ENCODE measurements around the gene FOXD4. TPM values are rescaled to one million over a fixed set of nuclear protein-coding genes. Genes with fewer than 3 reads are reported as not detected.
"Not testable (repeated sequence)": the region's sequence is repeated elsewhere in the genome, so short reads cannot be mapped to it uniquely, and the experiment has no call there.

Gene FOXD4
- polyA plus RNA-seq, 1 experiment, result 0.17 TPM

DNA sequence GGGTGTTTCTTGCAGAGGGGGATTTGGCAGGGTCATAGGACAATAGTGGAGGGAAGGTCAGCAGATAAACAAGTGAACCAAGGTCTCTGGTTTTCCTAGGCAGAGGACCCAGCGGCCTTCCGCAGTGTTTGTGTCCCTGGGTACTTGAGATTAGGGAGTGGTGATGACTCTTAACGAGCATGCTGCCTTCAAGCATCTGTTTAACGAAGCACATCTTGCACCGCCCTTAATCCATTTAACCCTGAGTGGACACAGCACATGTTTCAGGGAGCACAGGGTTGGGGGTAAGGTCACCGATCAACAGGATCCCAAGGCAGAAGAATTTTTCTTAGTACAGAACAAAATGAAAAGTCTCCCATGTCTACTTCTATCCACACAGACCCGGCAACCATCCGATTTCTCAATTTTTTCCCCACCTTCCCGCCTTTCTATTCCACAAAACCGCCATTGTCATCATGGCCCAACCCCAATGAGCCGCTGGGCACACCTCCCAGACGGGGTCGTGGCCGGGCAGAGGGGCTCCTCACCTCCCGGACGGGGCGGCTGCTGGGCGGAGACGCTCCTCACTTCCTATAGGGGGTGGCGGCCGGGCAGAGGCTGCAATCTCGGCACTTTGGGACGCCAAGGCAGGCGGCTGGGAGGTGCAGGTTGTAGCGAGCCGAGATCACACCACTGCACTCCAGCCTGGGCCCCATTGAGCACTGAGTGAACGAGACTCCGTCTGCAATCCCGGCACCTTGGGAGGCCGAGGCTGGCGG is 35.1 kb downstream of the FOXD4 start:
- DNase-seq (ENCODE audit: low read depth); POLR2A ChIA-PET; H3K4me3 ChIP-seq (ENCODE audit: low read depth, low read length); H3K27me3 ChIP-seq (ENCODE audit: control insufficient read depth, insufficient read depth, low read length); CTCF ChIA-PET; H3K36me3 ChIP-seq (ENCODE audit: control insufficient read depth, insufficient read depth, low read length): not testable (repeated sequence)

DNA sequence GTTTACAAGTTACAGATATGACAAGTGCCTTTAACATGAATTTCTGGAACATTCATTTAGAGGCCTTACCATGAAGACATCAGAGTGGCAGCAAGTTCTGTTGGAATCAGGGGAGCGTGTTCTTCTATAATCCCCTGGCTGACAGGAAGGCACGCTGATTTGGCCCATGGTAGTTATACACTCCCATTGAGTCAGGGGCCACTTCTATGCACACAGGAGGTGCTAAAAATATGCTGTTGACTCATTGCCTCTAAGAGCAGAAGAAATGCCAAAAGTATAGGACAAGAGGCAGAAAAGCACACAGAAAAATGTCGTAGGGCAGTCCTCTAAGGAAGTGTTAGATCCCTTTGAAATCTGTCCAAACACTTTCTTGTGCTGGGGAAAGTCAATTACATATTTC is 39.9 kb downstream of the FOXD4 start:
- POLR2A ChIA-PET; CTCF ChIA-PET; DNase-seq (ENCODE audit: low read depth); H3K27me3 ChIP-seq (ENCODE audit: control insufficient read depth, insufficient read depth, low read length); H3K36me3 ChIP-seq (ENCODE audit: control insufficient read depth, insufficient read depth, low read length); H3K4me3 ChIP-seq (ENCODE audit: low read depth, low read length): not testable (repeated sequence)

DNA sequence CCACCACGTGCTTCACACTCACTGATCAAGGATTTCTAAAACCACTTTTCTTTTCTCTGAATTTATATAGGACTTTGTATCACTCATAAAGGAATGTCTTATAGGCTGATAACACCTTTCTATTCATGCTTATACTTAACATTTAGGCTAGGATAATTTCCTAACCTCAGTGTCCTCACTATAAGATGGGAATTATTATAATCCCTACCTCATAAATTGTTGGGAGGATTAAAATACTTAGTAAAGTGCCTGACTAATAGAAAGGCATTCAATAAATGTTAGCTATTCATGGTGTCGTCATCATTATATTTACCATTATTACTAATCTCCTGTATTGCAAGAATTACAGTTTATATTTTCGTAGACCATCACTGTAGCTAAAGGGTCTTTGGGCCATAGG is 41.8 kb downstream of the FOXD4 start:
- POLR2A ChIA-PET; DNase-seq (ENCODE audit: low read depth); H3K4me3 ChIP-seq (ENCODE audit: low read depth, low read length); H3K27me3 ChIP-seq (ENCODE audit: control insufficient read depth, insufficient read depth, low read length); H3K36me3 ChIP-seq (ENCODE audit: control insufficient read depth, insufficient read depth, low read length); CTCF ChIA-PET: not testable (repeated sequence)

DNA sequence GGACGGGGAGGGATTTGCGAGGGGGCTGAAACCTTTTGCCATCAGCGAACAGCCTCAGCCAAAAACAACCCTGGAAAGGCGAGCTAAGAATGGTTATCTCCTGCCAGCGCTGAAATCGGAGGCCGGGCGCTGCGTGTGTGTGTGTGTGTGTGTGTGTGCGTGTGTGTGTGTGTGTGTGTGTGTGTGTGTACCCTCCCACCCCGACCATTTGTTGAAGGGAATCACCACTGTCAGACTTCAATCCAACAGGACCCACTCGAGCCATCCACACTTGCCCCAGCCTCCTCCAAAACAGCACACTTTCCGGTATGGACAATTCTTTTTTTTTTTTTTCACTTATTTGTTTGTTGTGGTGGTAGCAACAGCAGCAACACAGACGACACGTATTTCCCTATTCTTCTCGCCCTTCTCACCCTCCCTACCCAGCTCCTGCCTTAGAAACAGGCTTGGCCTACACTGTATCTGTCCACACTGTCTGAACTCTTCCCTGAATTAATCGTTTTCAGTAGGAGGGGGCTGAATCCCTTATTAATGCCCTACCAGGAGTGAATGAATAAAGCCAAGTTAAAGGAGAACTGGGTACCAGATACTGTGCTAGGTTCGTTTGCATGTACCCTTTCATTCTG is 44.2 kb downstream of the FOXD4 start:
- H3K36me3 ChIP-seq (ENCODE audit: control insufficient read depth, insufficient read depth, low read length); POLR2A ChIA-PET; DNase-seq (ENCODE audit: low read depth); CTCF ChIA-PET; H3K27me3 ChIP-seq (ENCODE audit: control insufficient read depth, insufficient read depth, low read length): not testable (repeated sequence)
- peak overlapping the region; percentile 38 for H3K4me3 ChIP-seq (ENCODE audit: low read depth, low read length)

DNA sequence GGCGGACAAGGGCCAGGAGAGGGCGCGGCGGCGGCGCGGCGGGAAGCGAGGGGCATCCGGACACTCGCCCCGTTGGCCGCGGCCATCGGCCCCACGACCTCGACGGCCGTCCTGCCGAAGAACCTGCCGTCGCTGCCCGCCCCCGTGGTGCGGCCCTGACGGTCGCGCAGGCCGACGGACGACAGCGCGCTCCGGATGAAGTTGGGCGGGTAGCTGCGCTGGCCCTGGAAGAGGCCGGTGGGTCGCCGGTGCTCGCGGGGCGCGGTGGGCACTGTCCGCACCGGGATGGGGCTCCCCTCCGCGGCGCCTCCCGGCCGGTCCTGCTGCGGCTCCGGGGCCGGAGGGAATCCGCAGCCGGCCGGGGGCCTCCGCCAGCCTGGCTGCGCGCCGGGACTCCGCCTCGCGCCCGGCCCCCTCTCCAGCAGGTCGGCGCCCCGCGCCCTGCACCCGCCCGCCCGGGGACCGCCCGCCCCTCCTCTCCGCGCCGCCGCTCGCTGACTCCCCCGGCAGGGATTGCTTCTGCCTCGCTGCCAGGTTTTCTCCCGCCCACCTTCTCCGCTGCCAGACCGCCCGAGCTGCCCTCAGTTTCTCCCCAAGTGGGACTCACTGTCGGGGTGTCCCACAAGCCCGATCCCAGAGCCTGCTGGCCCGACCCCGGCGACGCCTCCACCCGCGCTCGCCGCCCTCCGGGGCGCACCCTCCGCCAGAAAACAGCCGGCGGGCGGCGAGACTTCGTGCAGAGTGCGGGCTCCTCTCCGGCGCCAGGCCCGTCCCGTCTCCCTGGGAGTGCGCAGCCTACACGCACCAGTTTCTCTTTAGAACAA is 44.9 kb downstream of the FOXD4 start:
- CTCF ChIA-PET; H3K36me3 ChIP-seq (ENCODE audit: control insufficient read depth, insufficient read depth, low read length); DNase-seq (ENCODE audit: low read depth); POLR2A ChIA-PET; H3K27me3 ChIP-seq (ENCODE audit: control insufficient read depth, insufficient read depth, low read length): not testable (repeated sequence)
- H3K4me3 ChIP-seq (ENCODE audit: low read depth, low read length), result peak overlapping the region; percentile 38

Other genes with a start within 250 kb of the FOXD4 start
- gene WASHC1, start 89.0 kb downstream of the FOXD4 start, polyA plus RNA-seq (2011; rRNA removed), result 7.2 and 10.8 TPM in 2 replicates
- gene ZNG1A, start 60.6 kb upstream of the FOXD4 start, polyA plus RNA-seq (2011; rRNA removed), result 7.0 and 19.7 TPM in 2 replicates
- gene DOCK8, start 96.4 kb upstream of the FOXD4 start, polyA plus RNA-seq (2011; rRNA removed), result 0.06 and 0.07 TPM in 2 replicates

Measured in BJ (cell line).